Erythroblast (primary cell): ENCODE data around the gene TK1.

Experiments
- GATA1 ChIP-seq: IDR thresholded peaks from 2 replicates; pipeline ENCODE4 v1.6.1; 2011; ENCODE audit warnings: low read depth, mild to moderate bottlenecking, control low read depth, low read length, moderate library complexity
- POLR2A ChIP-seq: IDR thresholded peaks from 2 replicates; pipeline ENCODE4 v1.6.1; 2011; ENCODE audit warnings: mild to moderate bottlenecking, low read length

GRCh38 chr17:78223765-78224164 is 36.9 kb upstream of the TK1 start:
- TF ChIP-seq POLR2A (no peak), GATA1 (no peak)
